ENCODE measurements around the gene TRAF3IP1.
A peak's percentile ranks its signal among the peaks of the same experiment; 100 is the strongest.

The TRAF3IP1 gene

GRCh38 chr2:238351315-238351714, 31.0 kb downstream of the TRAF3IP1 start:
- Histone ChIP-seq H3K79me1 (ENCODE audit: low read depth, low read length) (peaks cover 2% of the 10 kb centered on the region), H2AFZ (ENCODE audit: low read length) (no peak overlapping the region), H3K23ac (ENCODE audit: low read depth, low read length, poor library complexity) (peak overlapping the region; percentile 58), H2AK5ac (ENCODE audit: low read depth, low read length) (no peak overlapping the region), H3K27me3 (ENCODE audit: control insufficient read depth in 3 of 3, insufficient read depth in 3 of 3, low read depth in 1 of 3, low read length in 3 of 3) (peaks cover 0 to 2% (median 0%) of the 10 kb centered on the region in 3 experiments), H3K4ac (ENCODE audit: low read length) (no peak overlapping the region), H3K4me3 (ENCODE audit: low read length in 2 of 2) (no peak overlapping the region), H3K9me3 (replicated peaks in 1 of 2; ENCODE audit: control insufficient read depth in 2 of 2, insufficient read depth in 1 of 2, low read depth in 1 of 2, low read length in 2 of 2) (no peaks in the 10 kb centered on the region), H3K27ac (replicated peaks; ENCODE audit: low read length) (no peak overlapping the region), H2BK120ac (ENCODE audit: low read depth, low read length) (no peak overlapping the region), H3K4me2 (ENCODE audit: insufficient read depth, low read length, poor library complexity, severe bottlenecking) (no peak overlapping the region), H4K91ac (ENCODE audit: low read depth, low read length, poor library complexity) (no peak overlapping the region), H3K9ac (ENCODE audit: low read depth, low read length, poor library complexity) (peak overlapping the region; percentile 3), H2BK12ac (ENCODE audit: low read length) (no peak overlapping the region), H3K18ac (ENCODE audit: low read length) (peak overlapping the region; percentile 8), H3K14ac (ENCODE audit: low read length) (peak overlapping the region; percentile 43), H2BK5ac (ENCODE audit: low read length) (no peak overlapping the region), H3K4me1 (ENCODE audit: control insufficient read depth in 2 of 2, insufficient read depth in 1 of 2, low read depth in 1 of 2, low read length in 2 of 2) (peaks cover 0 to 2% of the 10 kb centered on the region in 2 donors), H2BK15ac (ENCODE audit: low read length) (no peak overlapping the region), H3K36me3 (replicated peaks in 1 of 2; ENCODE audit: control insufficient read depth in 2 of 2, insufficient read depth in 2 of 2, low read length in 2 of 2) (peaks cover 9 to 40% of the 10 kb centered on the region in 2 donors), H4K8ac (ENCODE audit: low read depth, low read length) (no peak overlapping the region)
- no CpG with 5 or more reads among the region's 15 CpGs for WGBS, 2 donors (ENCODE audit: extremely low coverage in 2 of 2, insufficient read length in 2 of 2, insufficient replicate concordance in 1 of 2)
- DNase-seq (ENCODE audit: low spot score) = no peak

- Histone ChIP-seq H2AK5ac (ENCODE audit: low read depth, low read length) (peak overlapping the region; percentile 46), H3K23ac (ENCODE audit: low read depth, low read length, poor library complexity) (no peak overlapping the region), H4K8ac (ENCODE audit: low read depth, low read length) (no peak overlapping the region), H2BK15ac (ENCODE audit: low read length) (no peak overlapping the region), H2AFZ (ENCODE audit: low read length) (no peak overlapping the region), H2BK5ac (ENCODE audit: low read length) (peak overlapping the region; percentile 13), H2BK120ac (ENCODE audit: low read depth, low read length) (no peak overlapping the region), H3K4me1 (ENCODE audit: control insufficient read depth in 2 of 2, insufficient read depth in 1 of 2, low read depth in 1 of 2, low read length in 2 of 2) (peaks cover 0 to 2% of the 10 kb centered on the region in 2 donors), H3K9me3 (replicated peaks in 1 of 2; ENCODE audit: control insufficient read depth in 2 of 2, insufficient read depth in 1 of 2, low read depth in 1 of 2, low read length in 2 of 2) (no peaks in the 10 kb centered on the region), H2BK12ac (ENCODE audit: low read length) (no peak overlapping the region), H3K4ac (ENCODE audit: low read length) (no peak overlapping the region), H3K14ac (ENCODE audit: low read length) (peak overlapping the region; percentile 4), H4K91ac (ENCODE audit: low read depth, low read length, poor library complexity) (no peak overlapping the region), H3K4me2 (ENCODE audit: insufficient read depth, low read length, poor library complexity, severe bottlenecking) (no peak overlapping the region), H3K36me3 (replicated peaks in 1 of 2; ENCODE audit: control insufficient read depth in 2 of 2, insufficient read depth in 2 of 2, low read length in 2 of 2) (peaks cover 12 to 47% of the 10 kb centered on the region in 2 donors), H3K18ac (ENCODE audit: low read length) (no peak overlapping the region), H3K27ac (replicated peaks; ENCODE audit: low read length) (no peak overlapping the region), H3K9ac (ENCODE audit: low read depth, low read length, poor library complexity) (no peak overlapping the region), H3K4me3 (ENCODE audit: low read length in 2 of 2) (no peak overlapping the region), H3K27me3 (ENCODE audit: control insufficient read depth in 3 of 3, insufficient read depth in 3 of 3, low read depth in 1 of 3, low read length in 3 of 3) (peaks cover 0 to 2% (median 0%) of the 10 kb centered on the region in 3 experiments), H3K79me1 (ENCODE audit: low read depth, low read length) (peaks cover 2% of the 10 kb centered on the region)
- WGBS, 2 donors (ENCODE audit: extremely low coverage in 2 of 2, insufficient read length in 2 of 2, insufficient replicate concordance in 1 of 2) = no CpG with 5 or more reads among the region's 9 CpGs
- no peak for DNase-seq (ENCODE audit: low spot score)
Measured at GRCh38 chr2:238352361-238352760, 32.0 kb downstream of the TRAF3IP1 start.

GRCh38 chr2:238358769-238359168, 38.5 kb downstream of the TRAF3IP1 start:
- Histone ChIP-seq H3K36me3 (replicated peaks in 1 of 2; ENCODE audit: control insufficient read depth in 2 of 2, insufficient read depth in 2 of 2, low read length in 2 of 2) (peaks cover 11 to 37% of the 10 kb centered on the region in 2 donors), H2BK5ac (ENCODE audit: low read length) (no peak overlapping the region), H3K14ac (ENCODE audit: low read length) (no peak overlapping the region), H3K4me3 (ENCODE audit: low read length in 2 of 2) (no peak overlapping the region), H3K27me3 (ENCODE audit: control insufficient read depth in 3 of 3, insufficient read depth in 3 of 3, low read depth in 1 of 3, low read length in 3 of 3) (no peaks in the 10 kb centered on the region), H3K18ac (ENCODE audit: low read length) (no peak overlapping the region), H2BK12ac (ENCODE audit: low read length) (no peak overlapping the region), H2AFZ (ENCODE audit: low read length) (no peak overlapping the region), H3K9me3 (replicated peaks in 1 of 2; ENCODE audit: control insufficient read depth in 2 of 2, insufficient read depth in 1 of 2, low read depth in 1 of 2, low read length in 2 of 2) (peaks cover 0 to 11% of the 10 kb centered on the region in 2 donors), H2BK120ac (ENCODE audit: low read depth, low read length) (no peak overlapping the region), H3K79me1 (ENCODE audit: low read depth, low read length) (no peaks in the 10 kb centered on the region), H4K8ac (ENCODE audit: low read depth, low read length) (no peak overlapping the region), H3K9ac (ENCODE audit: low read depth, low read length, poor library complexity) (no peak overlapping the region), H3K27ac (replicated peaks; ENCODE audit: low read length) (no peak overlapping the region), H3K4ac (ENCODE audit: low read length) (no peak overlapping the region), H3K4me1 (ENCODE audit: control insufficient read depth in 2 of 2, insufficient read depth in 1 of 2, low read depth in 1 of 2, low read length in 2 of 2) (no peaks in the 10 kb centered on the region), H3K23ac (ENCODE audit: low read depth, low read length, poor library complexity) (no peak overlapping the region), H2BK15ac (ENCODE audit: low read length) (no peak overlapping the region), H2AK5ac (ENCODE audit: low read depth, low read length) (no peak overlapping the region), H3K4me2 (ENCODE audit: insufficient read depth, low read length, poor library complexity, severe bottlenecking) (no peak overlapping the region), H4K91ac (ENCODE audit: low read depth, low read length, poor library complexity) (no peak overlapping the region)
- DNase-seq (ENCODE audit: low spot score) = no peak
- WGBS, 2 donors (ENCODE audit: extremely low coverage in 2 of 2, insufficient read length in 2 of 2, insufficient replicate concordance in 1 of 2) = no CpG with 5 or more reads among the region's 3 CpGs

GRCh38 chr2:238359403-238359802, 39.1 kb downstream of the TRAF3IP1 start:
- no peak overlapping the region for H3K18ac ChIP-seq (ENCODE audit: low read length)

More at GRCh38 chr2:238359403-238359802, 39.1 kb downstream of the TRAF3IP1 start:
- H3K9ac ChIP-seq (ENCODE audit: low read depth, low read length, poor library complexity) = no peak overlapping the region
- no peak overlapping the region for H3K14ac ChIP-seq (ENCODE audit: low read length)
- H3K4me2 ChIP-seq (ENCODE audit: insufficient read depth, low read length, poor library complexity, severe bottlenecking) = no peak overlapping the region
- H3K23ac ChIP-seq (ENCODE audit: low read depth, low read length, poor library complexity) = no peak overlapping the region
- H2AK5ac ChIP-seq (ENCODE audit: low read depth, low read length) = no peak overlapping the region
- H4K91ac ChIP-seq (ENCODE audit: low read depth, low read length, poor library complexity) = no peak overlapping the region
- H3K27me3 ChIP-seq (ENCODE audit: control insufficient read depth in 3 of 3, insufficient read depth in 3 of 3, low read depth in 1 of 3, low read length in 3 of 3) = no peaks in the 10 kb centered on the region
- peaks cover 0 to 11% of the 10 kb centered on the region in 2 donors for H3K9me3 ChIP-seq (replicated peaks in 1 of 2; ENCODE audit: control insufficient read depth in 2 of 2, insufficient read depth in 1 of 2, low read depth in 1 of 2, low read length in 2 of 2)
- H3K79me1 ChIP-seq (ENCODE audit: low read depth, low read length) = no peaks in the 10 kb centered on the region
- no peak overlapping the region for H3K27ac ChIP-seq (replicated peaks; ENCODE audit: low read length)
- no peak overlapping the region for H2BK5ac ChIP-seq (ENCODE audit: low read length)
- no CpG with 5 or more reads among the region's 3 CpGs for WGBS, 2 donors (ENCODE audit: extremely low coverage in 2 of 2, insufficient read length in 2 of 2, insufficient replicate concordance in 1 of 2)
- no peak overlapping the region for H3K4me3 ChIP-seq (ENCODE audit: low read length in 2 of 2)
- no peak overlapping the region for H3K4ac ChIP-seq (ENCODE audit: low read length)
- no peak for DNase-seq (ENCODE audit: low spot score)
- H3K36me3 ChIP-seq (replicated peaks in 1 of 2; ENCODE audit: control insufficient read depth in 2 of 2, insufficient read depth in 2 of 2, low read length in 2 of 2) = peaks cover 11 to 30% of the 10 kb centered on the region in 2 donors
- H2BK120ac ChIP-seq (ENCODE audit: low read depth, low read length) = no peak overlapping the region
- H3K4me1 ChIP-seq (ENCODE audit: control insufficient read depth in 2 of 2, insufficient read depth in 1 of 2, low read depth in 1 of 2, low read length in 2 of 2) = no peaks in the 10 kb centered on the region
- H2BK15ac ChIP-seq (ENCODE audit: low read length) = no peak overlapping the region
- H2BK12ac ChIP-seq (ENCODE audit: low read length) = no peak overlapping the region
- H2AFZ ChIP-seq (ENCODE audit: low read length) = no peak overlapping the region
- no peak overlapping the region for H4K8ac ChIP-seq (ENCODE audit: low read depth, low read length)

Data from neuronal stem cell (in vitro differentiated cells).